Stimulated activated CD4-positive, alpha-beta T cell treated with anti-CD3 and anti-CD28 coated beads, Interleukin-1b, Interleukin-23, amount 100 ng/mL, for 4 hours (primary cell): ENCODE results near the gene KCNIP3.
"Not testable (repeated sequence)": the region's sequence is repeated elsewhere in the genome, so short reads cannot be mapped to it uniquely, and the experiment has no call there.

ENCODE experiments used
- DNase-seq, 2 donors: peaks; one replicate each; pipeline ENCODE4 v3.0.0-alpha.2; 2020; ENCODE audit warnings: low read depth in 2 of 2

KCNIP3 gene

DNA sequence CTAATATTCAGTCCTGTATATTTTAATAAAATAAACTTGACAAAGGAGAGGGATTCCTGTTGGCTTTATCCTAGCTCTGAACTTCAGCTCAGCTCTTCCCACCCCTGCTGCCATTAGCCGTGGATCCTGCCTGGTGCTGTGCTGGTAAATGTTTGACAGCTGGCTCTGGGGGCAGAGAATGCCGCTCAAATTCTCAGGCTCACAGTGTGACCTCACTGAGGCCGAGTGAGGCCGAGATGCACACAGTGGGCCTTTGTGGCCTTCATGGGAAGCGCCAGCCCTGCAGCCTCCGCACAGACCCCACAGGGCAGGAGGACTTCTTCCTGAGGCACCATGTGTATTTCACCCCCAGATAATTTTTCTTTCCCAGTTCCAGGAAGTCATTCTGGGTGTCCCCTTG is 88.9 kb downstream of the KCNIP3 start:
- no peak for DNase-seq

DNA sequence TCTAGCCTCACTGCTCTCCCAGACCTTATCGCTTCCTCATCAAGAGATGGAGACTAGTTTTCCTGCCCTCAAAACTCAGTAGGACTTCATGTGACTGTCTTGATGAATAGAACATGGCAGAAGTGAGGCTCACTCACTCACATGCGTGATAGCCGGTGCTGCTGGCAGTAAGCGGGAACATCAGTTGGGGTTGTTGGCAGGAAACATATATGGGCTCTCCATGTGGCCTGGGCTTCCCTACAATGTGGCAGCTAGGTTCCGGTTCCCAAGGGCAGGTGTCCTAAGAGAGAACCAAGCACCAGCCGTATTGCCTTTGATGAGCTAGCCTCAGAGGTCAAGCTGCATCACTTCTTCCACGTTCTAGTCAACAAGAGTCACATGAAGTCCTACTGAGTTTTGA is 90.2 kb downstream of the KCNIP3 start:
- no peak for DNase-seq

DNA sequence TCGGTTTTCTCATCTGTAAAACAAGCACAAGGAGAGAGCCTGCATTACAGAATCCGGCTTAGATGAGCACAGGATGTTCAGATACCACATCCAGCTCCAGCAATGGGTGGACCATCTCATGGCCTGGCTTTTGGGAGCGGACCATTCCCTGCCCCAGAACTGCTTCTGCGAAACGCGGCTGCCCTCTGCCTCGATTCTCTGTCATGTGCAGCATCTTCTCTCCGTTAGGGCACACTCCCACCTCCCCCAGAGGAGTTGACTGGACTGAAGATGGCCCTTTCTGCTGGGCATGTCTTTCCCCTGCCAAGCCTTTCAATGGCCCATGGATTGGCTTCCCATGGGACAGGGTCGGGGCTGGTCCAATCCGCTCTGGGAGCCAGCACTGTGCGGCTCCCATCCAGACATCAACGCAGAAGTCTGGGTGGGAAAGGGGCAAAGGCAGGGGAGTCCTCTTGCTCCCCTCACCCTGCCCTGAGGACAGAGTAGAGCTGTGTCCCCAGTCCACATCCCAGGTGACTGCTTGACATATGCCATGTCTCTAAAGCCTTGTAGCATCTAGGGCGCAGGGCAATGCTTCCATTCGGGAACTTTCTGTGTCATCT is 91.0 kb downstream of the KCNIP3 start:
- no peak for DNase-seq

DNA sequence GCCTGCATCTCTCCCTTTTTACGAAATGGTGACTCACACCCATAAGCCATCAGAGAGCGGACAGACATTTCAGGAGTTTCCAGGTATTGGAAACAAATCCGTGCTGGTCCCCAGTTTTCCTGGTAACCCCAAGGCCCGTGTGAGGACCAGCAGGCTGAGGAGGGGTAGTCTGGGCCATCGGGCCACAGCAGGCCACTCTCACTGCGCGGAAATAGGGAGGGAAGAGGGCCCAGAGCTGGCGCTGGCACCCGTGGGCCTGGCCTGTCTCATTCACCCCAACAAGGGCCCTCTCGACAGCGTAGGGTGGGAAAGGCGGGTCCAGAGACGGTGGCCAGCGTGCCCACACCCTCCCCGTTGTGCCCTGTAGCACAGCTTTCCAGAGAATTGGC is 91.7 kb downstream of the KCNIP3 start:
- no peak for DNase-seq

DNA sequence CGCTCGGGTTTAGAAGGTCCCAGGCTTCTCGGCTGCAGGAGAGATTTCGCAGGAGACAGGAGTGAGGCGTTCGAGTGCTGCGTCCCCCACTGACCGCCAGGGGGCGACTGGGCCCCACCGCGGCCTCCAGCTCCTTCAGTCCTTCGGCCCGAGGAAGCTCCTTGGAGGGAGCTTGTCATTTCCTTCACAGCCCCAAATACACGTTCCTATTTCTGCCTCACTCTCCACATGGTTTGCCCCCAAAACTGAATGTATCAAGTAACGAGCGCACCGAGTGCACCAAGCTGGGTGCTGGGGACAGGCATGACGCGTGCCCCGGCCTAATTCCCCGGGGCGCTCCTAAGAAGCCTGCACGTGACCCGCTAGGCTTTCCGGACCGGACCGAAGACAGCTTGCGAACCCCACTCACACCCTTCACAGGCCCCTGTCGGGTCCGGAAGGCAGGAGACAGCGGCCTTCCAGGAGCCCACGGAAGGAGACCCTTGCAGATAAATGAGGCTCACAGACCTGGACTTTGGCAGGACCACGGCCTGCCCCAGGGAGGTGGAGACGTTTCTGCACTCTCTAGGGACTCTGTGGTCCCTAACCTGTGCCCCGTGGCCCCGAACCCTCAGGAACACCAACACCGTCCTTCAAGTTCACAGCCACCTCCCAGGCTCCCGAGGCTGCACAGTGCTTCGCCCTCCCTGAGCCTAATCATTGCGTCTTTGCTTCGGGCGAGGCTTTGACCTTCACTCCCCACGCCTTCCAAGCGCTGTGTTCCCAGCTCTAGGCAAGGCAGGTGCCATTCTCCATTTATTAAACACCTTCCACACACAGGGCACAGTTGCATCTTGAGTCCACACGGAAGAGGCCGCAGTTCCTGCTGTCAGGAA is 92.3 kb downstream of the KCNIP3 start:
- peak in 1 of 2 donors; percentile 50 for DNase-seq

DNA sequence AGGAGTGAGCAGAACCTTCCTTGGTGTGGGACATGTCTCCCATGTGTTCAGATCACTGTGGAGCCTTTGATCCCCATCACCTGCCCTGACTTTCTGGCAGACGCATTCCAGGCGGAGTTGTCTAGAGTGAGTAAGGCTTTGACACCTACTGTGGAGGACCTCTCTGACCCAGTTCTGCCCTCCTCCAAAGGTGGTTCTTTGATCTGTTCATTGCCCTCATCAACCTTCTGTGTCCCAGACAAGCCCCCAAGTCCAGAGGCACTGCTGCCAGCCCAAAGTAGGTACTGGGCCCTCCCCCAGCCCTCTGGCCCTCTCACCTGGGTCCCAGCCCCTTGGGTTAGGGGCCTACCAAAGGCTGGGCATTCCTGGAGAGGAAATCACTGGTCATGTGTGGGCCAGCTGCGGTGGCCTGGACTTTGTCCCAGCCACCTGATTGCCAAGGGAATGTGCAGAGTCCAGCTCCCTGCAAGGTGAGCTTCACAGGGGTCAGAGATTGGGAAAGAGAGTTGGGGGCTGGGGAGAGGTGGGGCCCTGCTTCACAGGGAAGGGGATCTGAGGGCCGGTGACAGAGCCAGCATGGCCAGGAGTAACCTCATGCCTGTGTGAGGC is 93.2 kb downstream of the KCNIP3 start:
- DNase-seq: no peak

DNA sequence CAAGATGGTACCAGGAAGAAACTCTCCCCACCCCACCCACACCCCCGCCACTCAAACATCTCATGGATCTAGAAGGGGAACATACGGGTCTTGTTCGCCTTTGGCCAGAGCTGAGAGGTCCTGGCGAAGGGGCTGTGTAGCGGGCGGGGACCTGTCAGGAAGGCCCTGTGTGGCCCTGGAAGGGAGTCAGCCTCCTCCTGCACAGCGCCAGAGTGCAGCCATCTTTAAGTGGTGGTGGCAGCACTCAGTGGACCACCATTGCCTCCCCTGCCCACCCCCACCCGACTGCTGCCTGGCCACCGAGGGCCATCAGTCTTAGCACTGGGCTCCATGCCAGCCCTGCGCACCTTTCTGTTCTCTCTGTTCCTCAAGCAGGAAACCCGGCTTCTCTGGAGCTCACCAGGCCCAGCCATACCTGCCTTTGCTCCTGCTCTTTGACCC is 93.8 kb downstream of the KCNIP3 start:
- no peak for DNase-seq

DNA sequence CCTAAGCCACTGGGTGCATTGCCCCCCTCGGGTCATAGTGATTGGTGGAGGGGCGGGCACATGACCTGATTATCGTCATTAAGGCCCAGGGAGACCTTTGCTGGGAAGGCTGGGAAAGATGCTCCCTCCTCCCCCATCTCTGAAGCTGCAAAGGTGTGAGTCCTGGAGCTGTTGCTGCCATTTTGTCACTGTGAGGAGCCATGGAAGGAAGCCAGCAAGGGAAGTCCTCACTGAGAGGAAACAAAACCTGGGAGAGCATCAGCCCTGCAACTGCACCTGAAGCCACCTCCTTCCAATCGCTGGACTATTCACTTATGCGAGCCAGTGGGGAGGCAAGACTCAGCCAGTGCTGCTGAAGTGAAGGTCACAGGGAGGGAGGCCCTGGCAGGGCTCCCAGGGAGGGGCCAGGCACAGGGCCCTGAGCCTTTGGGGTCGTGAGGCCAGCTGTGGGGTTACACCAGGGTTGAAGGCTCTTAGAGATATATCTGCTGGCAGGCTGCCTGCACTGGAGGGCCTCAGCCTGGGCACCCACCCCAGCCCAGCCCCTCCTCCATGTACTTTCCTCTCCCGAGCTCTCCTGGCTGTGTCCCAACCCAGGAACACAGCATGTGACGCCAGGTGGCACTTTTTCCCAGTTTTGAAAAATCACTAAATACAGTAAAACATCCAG is 94.6 kb downstream of the KCNIP3 start:
- no peak for DNase-seq

DNA sequence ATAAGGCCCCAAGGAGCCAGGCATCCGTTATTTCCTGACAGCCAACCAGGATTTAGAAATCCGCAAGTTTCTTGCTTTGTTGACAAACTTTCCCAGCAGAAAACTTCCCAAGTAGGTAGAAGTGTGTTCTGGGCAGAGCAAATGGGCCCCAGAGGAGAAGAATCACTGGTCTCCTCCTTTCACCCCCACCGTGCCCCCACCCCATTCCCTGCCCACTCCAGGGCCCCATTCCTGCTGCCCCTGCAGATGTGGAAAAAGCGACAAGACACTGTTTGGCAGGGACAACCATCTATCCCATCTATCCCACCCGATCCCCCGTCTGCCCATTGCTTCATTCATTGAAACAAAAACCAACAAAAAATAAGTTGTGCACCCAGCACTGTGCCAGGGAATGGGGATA is 95.2 kb downstream of the KCNIP3 start:
- DNase-seq: no peak

DNA sequence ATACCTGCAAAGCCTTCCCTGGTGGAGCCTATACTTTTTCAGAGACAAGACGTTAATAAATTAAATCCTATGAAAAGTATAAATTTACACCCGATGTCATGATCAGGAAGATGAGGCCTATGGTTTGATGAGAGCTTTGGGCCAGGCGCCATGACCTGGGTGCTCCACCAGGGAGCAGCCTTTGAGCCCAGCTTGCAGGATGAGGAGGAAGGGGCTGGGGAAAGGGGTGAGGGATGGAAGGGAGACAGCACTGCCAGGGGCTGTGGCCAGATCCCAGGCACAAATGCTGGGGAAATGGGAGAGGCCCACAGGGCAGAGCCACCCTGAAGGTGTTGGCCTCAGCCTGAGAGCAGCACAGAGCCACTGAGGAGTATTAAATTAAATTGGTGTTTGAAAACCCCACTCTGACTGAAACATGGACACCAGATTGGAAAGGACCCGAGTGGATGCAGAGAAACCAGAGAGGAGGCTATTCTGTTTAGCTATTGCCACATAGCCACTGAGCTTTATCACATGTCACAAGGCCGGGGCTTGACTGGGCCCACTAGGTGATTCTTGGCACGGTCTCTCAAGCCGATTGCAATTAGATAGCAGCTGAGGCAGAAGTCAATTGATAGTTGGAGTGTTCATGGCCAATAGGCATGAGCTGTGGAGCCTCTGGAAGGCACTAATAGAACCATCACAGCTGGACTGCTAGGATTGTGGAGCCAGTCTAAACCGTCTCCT is 95.7 kb downstream of the KCNIP3 start:
- DNase-seq: no peak

DNA sequence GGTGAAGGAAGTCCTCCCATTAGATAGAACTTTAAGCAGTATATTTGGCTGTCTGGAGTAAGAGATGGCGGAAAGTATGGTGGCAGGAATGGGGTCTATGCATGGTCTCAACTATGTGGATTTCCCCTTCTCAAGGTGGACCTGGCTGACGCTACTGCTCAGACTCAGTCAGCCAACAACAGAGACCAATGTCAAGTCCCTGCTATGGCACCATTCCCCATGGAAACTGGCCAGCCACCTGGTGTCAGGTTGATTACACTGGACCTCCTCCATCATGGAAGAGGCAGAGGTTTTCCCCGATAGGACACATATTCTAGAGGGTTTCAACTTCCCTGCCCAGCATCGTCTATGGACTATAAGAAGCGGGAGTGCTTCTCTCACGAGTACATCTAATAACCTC is 96.8 kb downstream of the KCNIP3 start:
- DNase-seq: no peak

DNA sequence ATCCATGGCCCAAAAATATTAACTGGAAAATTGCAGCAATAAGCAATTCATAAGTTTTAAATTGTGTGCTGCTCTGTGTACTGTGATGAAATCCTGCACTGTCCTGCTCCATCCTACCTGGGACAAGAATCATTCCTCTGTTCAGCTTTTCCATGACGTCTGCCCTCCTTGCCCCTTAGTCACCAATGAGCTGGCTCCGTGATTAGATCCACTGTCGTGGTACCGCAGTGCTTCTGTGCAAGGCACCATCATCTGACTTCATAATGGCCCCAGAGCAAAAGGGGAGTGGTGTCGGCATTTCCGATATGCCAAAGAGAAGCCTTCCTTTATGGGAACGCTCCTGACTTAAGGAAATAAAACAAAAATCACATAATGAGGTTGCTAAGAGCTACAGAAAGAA is 101.9 kb downstream of the KCNIP3 start:
- DNase-seq: no peak

DNA sequence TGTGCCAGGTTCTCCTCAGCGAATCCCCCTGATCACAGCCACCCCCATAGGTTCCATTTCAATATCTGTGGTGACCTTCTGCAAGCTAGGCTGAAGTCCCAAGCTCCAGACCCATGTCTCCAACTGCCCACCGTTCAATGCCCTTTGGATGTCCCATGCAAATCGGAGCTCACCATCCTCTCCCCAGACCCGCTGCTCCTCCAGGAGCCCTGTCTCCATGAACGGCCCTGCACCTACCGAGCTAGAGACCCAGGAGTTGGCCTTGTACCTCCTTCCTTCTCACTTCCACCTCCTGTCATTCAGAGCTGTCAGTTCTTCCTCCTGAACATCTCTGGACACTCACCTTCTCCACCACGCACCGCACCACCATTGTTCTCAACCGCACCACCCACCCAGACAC is 104.3 kb downstream of the KCNIP3 start:
- no peak for DNase-seq

DNA sequence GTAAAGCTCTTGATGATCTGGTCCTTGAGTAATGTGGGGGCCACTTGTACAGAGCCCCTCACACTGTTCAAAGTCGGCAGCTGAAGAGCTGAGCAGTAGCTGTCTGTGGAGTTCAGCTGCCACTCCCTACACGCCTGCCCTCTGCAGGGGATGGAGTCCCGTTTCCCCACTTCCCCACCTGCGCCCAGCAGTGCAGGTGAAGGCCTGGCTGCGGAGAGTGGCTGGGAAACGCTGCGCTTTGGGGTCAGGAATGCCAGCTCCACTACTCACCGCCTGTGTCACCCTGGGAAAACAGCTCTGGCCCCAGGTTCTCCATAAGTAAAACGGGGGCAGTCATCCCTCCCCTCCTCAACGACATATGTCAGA is 104.8 kb downstream of the KCNIP3 start:
- not testable (repeated sequence) for DNase-seq

DNA sequence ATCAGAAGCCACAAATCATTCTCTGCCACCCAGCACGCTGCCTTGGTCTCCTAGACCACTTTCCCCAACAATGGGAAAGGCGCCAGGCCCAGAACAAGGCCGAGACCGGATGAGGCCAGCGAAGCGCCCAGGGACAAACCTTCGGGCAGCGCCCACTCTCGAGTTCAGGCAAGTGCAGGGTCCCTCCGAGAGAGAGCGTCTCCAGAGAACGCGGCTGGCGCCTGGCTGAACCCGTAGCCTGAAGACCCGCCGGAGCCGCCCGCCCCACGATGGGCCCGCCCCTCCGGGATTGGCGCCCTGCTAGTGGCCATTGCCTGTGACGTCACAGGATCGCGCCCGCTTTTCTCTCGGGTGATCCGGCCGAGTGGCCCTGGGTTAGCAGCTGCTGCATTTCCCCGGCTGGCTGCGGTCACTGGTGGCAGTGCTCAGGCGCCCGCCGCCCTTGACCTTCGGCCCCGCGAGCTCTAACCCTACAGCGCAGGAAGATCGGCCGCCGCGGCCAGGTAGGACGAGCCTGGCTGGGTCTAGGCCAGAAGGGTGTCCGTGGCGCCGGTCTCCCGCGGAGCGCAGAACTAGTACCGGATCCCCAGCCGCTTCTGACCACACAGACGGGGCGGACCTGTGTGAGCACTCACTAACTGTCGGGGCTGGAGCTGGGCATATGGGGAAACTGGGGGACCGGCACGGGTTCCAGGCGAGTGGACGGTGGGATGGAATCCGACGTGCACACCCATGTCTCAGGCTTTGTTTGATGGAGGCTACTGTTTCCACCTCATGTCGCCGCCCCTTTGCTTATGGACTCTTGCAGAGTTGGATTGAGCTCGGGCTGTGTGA is 105.4 kb downstream of the KCNIP3 start, which contains the start of gene FAHD2A:
Gene FAHD2A (plus strand): TSS at position 339 of the 834 bp plus-strand sequence. CDS start 2,851 bp downstream, outside the sequence.
- DNase-seq: peak; percentile 85 to 97

DNA sequence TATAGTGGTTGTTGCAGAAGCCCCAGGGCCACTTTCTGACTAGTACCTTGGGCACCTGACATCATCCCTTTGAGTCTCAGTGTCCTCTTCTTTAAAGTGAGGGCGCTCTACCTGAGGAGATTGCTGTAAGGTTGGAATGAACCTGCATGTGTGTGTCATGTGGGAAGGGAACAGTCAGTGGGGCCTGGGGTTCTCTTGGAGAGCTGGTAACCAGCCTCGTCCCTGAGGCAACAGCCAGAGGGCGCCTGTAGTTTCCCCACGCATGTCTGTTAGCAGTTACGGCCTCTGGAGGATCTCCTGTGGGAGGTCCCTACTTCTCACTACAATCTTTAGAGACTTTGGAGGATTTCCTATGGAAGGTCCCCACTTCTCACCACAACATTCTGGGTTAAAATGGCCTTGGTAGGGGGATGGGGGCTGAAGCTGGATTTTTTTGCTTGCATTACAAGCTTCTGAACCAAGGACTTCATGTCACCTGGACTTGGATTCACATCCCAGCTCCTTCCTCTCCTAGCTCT is 106.1 kb downstream of the KCNIP3 start:
- DNase-seq: peak in 1 of 2 donors; percentile 17

DNA sequence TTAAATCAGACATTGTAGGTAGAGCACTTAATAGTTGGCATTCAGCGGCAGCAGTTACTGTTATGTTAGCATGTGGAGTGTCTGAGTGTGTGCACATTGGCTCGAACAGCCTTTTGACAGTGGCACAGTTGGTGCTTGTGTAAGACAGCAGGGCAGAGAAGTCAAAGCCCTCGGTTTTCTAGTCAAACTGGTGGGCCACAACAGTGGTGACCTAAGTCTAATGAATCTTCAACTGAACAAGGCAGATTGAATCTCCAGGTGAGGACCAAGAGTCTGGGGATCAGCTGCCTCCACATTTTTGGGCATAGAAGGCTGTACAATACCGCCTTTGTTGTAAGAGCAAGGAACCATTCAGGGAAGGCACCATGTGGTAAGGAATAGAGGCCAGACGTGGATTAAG is 106.7 kb downstream of the KCNIP3 start:
- not testable (repeated sequence) for DNase-seq

DNA sequence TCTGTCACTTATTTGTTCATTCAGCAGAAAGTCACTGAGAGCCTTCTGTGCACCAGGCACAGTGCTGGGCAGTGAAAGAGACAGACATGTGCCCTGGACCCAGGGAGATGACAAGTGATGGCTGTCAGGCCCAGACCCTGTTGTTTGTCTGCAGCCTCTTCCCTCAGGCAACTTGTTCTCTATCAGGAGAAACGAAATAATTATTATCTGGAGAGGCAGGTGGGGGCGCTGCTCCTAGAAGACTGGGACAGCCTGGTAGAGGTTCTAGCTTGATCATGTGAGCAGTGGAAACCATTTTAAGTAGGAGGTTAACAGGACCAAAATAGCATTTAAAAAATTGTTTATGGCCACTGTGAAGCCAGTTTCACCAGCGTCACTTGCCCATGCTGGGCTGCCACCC is 107.5 kb downstream of the KCNIP3 start:
- DNase-seq: not testable (repeated sequence)

DNA sequence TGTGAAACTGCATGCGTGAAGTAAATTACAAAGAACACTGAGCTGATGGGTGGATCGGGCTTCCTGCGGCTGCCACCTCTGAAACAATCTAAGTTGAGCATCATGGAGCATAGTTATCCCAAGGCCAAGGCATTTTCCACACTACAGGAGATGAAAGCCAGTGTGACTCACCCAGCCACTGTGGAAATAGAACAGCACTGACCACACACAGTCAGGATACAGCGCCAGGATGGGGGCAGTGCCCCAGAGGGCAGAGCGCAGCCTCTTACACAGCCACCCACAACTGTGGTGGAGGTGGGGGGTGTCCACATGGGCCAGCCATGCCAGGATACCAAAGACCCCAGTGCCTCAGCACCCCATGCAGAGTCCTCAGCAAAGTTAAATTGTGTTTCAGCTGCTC is 114.1 kb downstream of the KCNIP3 start:
- not testable (repeated sequence) for DNase-seq

DNA sequence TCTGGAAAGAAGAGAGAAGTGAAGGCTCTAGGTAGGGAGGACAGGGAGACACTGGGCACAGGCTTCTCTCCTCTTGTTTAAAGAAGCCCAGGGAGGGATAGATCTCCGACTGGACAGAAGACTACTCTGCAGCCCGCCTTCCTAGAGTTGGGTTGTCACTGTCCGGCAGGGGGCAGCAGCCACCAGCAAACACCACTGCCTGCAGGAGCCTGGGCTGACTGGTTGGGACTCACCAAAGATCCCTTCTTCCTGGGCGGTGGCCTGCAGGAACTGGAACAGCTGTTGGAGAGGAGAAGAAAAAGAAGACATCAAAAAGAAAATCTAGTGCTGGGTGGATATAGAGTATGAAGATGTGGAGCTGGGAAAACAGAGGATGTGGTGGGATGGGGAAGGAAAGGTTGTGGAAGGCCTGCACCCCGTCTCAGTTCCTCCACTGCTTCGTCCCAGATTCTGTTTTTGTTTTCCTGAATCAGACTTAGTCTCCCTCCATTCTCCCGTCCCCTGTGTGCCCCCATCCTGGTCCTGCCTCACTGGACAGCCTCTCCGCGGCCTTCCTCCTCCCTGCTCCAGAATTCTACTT is 117.0 kb downstream of the KCNIP3 start:
- peak; percentile 38 to 63 for DNase-seq
